GM12801 (cell line): ENCODE data around the gene PRR16.

Experiments
- CTCF ChIP-seq: IDR thresholded peaks from one replicate; pipeline ENCODE4 v1.5.1; 2011; ENCODE audit warnings: control low read depth; ENCODE audit not compliant: insufficient read length; ENCODE audit errors: extremely low read depth

PRR16 gene

DNA sequence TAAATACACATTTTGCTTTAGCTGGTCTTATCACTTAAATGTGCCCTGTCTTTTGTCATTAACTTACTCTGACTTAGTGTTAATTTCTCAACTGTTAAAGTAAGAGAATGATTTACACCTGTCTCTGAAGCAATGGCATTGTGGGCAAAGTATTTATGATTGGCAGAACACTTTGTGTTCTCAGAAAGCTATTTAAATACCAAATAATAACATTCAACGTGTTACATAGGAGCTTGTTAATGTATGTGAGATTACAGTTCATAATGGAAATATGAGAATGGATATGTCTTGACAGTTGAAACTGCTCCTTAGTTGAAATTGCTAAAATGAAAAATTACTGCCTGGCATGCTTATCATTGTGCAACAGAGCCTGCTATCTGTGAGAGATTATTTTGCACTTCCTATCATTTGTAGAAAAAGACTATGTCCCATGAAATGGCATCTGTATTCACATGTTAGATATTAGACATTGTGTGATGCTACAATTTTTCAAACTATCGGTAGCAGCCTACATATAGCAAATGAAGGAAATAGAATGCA, 46.1 kb downstream of the PRR16 start:
- TF ChIP-seq CTCF: no peak

GRCh38 chr5:120510994-120511686, 47.0 kb downstream of the PRR16 start:
- TF ChIP-seq CTCF: no peak

- no peak for TF ChIP-seq CTCF
These were observed 48.0 kb downstream of the PRR16 start for GRCh38 chr5:120512068-120512467.

- no peak for TF ChIP-seq CTCF
These were observed 48.9 kb downstream of the PRR16 start for GRCh38 chr5:120512791-120513650.

DNA sequence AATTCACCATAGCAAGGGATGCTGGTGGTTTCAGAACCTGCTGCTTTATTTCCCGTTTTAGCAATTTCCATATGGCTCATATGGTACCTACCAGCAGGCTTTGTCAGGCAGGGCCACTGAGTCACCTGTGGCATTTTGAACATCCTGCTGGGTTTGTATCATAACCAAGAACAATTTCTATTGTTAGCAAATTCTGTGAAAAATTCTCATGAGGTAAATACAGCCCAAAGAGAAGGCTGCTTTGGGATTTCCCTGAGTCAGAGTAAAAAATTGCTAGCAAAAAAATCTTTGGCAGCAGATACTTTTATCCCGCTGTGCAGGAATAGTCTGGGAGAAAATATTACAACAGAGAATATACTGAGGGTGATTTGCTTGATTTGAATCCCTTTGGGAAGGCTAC, 52.7 kb downstream of the PRR16 start:
- no peak for TF ChIP-seq CTCF

GRCh38 chr5:120517607-120518252, 53.6 kb downstream of the PRR16 start:
- TF ChIP-seq CTCF: no peak

DNA sequence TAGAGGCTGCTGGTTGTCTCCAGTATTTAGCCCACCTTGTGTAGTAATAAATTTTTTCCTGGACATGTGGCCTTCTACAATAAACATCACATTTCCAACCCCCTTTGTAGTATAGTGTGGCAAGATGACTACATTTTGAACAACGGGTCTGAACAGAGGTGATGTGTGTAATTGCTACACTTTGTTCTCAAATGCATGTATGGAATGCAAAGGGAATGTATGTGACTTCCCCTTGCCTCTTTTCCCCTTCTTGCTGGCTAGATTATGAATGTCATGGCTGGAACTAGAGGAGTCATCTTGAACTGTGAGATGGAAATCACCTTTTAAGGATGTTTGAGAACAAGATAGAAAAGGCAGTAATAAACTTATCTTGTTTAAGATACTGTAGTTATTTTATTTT, 54.5 kb downstream of the PRR16 start:
- TF ChIP-seq CTCF: no peak
